AG04449 (cell line): ENCODE data around the gene DUSP15.

Experiments used
- CTCF ChIA-PET: fragments of 350-600 bp; formaldehyde crosslinking; extraction: SDS; loops from one replicate; lab custom pipeline; 2021; ENCODE audit warnings: antibody characterized with exemption; lab: Yijun Ruan, JAX
- POLR2A ChIA-PET: fragments of 400-600, 350-600 bp; formaldehyde crosslinking; extraction: SDS; loops from one replicate; lab custom pipeline; 2020; ENCODE audit warnings: antibody characterized with exemption, inconsistent platforms; lab: Yijun Ruan, JAX
- DNase-seq: peaks from one replicate; pipeline ENCODE4 v3.0.0-alpha.2; 2010; ENCODE audit warnings: low read depth, low spot score
- H3K4me3 ChIP-seq: 2 replicates; pipeline ENCODE4 v1.5.1; 2011; ENCODE audit warnings: low read depth, mild to moderate bottlenecking, control low read depth, low read length
- CTCF ChIP-seq: IDR thresholded peaks from one replicate; pipeline ENCODE4 v1.5.1; 2011; ENCODE audit warnings: mild to moderate bottlenecking, moderate library complexity, low read length, control low read depth, inconsistent platforms; ENCODE audit not compliant: insufficient read depth; ENCODE audit errors: missing control alignments

Gene DUSP15

DNA sequence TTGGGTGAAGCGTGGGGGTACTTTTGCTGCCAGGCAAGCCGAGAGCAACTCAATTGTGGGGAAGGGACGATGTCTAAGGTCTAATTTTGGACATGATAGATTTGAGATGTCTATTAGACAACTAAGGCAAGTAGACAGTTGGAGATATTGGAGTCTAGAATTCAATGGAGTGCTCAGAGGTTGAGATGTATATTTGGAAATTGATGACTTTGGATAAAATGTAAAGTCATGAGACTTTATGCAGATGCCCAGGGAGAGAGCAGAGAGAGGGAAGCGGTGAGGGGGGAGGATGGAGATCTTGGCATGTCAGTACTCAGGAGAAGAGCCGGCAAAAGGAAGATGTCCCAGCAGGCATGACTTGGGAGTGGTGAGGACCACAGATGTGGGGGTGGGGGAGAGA lies 44.3 kb downstream of the DUSP15 start:
- TF ChIP-seq CTCF: no peak
- H3K4me3 ChIP-seq: no peak overlapping the region
- POLR2A ChIA-PET: no interaction called here
- no peak for DNase-seq
- CTCF ChIA-PET: interaction anchor here (5.7 to 12.9 kb wide), 3 partner anchors 11 to 125 kb away, joined by 80 to 242 read pairs (median 91); partner anchors contain the start of genes FOXS1 and PDRG1

- CTCF ChIA-PET: interaction anchor here (1.0 to 12.9 kb wide), 9 partner anchors 12 to 208 kb away, joined by 3 to 242 read pairs (median 53); partner anchors contain the start of genes FOXS1 and PDRG1
- TF ChIP-seq CTCF: no peak
- POLR2A ChIA-PET: interaction anchor here (1.1 kb wide), 1 partner anchor 22 kb away, joined by 3 read pairs; no protein-coding TSS in a partner anchor
These were observed 45.6 kb downstream of the DUSP15 start for GRCh38 chr20:31824554-31825313.

DNA sequence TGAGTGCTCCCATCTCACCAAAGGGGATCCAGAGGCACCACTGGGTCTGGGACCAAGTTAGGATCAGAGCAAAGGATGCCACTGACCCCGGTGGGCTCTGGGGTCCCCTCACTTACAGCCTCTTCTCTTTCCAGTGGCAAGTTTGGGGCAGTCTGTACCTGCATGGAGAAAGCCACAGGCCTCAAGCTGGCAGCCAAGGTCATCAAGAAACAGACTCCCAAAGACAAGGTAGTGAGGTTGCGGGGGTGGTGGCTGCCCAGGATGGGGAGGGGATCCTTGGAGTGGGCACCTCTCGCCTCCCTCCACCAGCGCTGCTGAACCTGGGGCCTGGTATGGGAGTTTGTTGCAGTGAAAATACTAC lies 46.2 kb downstream of the DUSP15 start:
- TF ChIP-seq CTCF: no peak
- ChIA-PET POLR2A (interaction anchor here (1.1 kb wide), 1 partner anchor 22 kb away, joined by 3 read pairs; no protein-coding TSS in a partner anchor), CTCF (interaction anchor here (1.0 to 12.9 kb wide), 14 partner anchors 12 to 322 kb away, joined by 3 to 242 read pairs (median 18); partner anchors contain the start of genes FOXS1 and PDRG1)
- no peak overlapping the region for H3K4me3 ChIP-seq
- DNase-seq: no peak

More at GRCh38 chr20:31824554-31825313, 45.6 kb downstream of the DUSP15 start:
- DNase-seq: no peak
- no peak overlapping the region for H3K4me3 ChIP-seq

DNA sequence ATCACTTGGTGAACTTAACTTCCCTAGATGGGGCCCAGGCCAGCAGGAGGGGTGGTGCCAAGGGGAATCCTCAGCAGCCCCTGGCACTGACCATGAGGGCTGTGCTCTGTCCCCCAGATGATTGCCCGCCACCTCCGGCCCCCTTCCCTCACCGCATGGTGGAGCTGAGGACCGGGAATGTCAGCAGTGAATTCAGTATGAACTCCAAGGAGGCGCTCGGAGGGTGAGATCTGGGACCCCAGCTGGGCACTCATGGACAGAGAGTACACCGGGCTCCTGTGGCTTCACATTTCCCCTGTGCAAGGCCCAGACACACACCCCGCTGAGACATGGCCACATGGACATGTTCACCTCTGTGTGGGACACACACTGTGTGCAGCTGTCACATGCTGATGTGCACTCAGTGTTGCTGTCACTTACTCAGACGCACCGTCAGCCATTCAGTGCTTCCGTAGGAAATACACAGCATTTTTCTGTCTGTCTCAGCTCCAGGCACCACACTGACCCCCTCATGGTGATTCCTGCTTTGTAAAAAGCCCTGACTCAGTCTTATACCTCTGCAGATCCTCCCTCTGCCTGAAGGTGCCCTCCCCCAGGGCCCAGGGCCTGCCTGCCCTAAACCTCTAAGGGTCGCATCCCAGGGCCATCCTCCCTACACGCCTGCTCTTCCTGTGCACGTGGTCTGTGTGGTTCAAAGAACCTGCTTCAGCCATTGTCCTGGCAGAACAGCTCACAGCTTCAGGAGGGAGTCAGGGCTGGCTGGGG lies 46.8 kb downstream of the DUSP15 start:
- CTCF ChIA-PET: interaction anchor here (0.7 to 12.9 kb wide), 49 partner anchors 11 to 890 kb away, joined by 3 to 242 read pairs (median 5); partner anchors contain the start of genes FOXS1, PDRG1 and TM9SF4
- POLR2A ChIA-PET: interaction anchor here (1.1 kb wide), 1 partner anchor 23 kb away, joined by 3 read pairs; no protein-coding TSS in a partner anchor
- TF ChIP-seq CTCF: no peak
- DNase-seq: no peak
- no peak overlapping the region for H3K4me3 ChIP-seq

DNA sequence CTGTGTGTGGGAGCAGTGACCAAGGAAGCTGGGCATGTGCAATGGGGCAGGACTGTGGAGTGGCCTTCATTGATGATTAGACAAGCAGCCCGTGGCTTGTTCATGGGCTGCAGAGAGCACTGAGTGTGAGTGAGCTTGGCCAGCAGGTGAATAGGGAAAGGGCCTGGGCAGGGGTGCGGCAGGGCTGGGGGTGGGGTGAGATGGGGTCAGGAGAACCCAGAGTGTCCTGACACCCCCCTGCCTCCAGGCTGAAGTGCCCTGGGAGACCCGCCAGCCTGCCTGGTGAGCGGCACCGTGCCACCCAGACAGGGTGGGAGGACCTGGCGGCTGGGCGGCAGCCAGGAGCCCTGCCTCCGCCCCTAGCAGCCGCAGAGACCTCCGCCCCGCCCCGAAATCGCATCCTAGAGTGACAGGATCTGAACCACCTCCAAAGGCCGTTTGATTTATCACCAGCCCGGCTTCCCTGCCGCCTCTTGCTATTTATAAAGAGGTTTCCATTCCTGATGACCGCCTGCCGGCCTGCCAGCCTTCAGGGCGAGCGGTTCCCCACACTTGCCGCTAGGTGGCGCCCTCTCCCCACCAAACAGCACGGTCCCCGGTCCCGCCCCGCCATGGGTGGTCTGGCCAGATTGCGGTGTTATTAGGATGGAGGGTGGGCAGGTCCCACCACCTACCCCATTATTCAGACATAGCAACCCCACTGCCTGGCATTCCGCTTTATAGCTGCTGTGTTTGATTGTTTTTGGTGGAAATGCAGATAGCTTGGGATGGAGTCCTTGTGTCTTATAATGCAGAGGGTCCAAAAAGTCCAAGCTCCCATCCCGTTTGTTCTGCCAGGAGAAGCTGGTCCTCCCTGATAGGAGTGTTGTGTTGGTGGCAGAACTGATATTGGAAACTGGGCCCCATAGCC lies 47.7 kb downstream of the DUSP15 start:
- no peak overlapping the region for H3K4me3 ChIP-seq
- CTCF ChIA-PET: interaction anchor here (0.7 to 12.9 kb wide), 49 partner anchors 11 to 891 kb away, joined by 3 to 242 read pairs (median 5); partner anchors contain the start of genes FOXS1, PDRG1 and TM9SF4
- peak; percentile 98 for TF ChIP-seq CTCF
- POLR2A ChIA-PET: no interaction called here
- DNase-seq: no peak
